HG03520 (cell line): Measurements from ENCODE around the gene LIAS.
A peak's percentile ranks its signal among the peaks of the same experiment; 100 is the strongest.
"Not testable (repeated sequence)": the region's sequence is repeated elsewhere in the genome, so short reads cannot be mapped to it uniquely, and the experiment has no call there.

Source experiments
- ATAC-seq: cut with Tn5 transposase; IDR thresholded peaks from one replicate; pipeline ENCODE4 v1.9.1; 2021; ENCODE audit warnings: mild to moderate bottlenecking, moderate library complexity; ENCODE audit not compliant: unreplicated experiment

The LIAS gene

DNA sequence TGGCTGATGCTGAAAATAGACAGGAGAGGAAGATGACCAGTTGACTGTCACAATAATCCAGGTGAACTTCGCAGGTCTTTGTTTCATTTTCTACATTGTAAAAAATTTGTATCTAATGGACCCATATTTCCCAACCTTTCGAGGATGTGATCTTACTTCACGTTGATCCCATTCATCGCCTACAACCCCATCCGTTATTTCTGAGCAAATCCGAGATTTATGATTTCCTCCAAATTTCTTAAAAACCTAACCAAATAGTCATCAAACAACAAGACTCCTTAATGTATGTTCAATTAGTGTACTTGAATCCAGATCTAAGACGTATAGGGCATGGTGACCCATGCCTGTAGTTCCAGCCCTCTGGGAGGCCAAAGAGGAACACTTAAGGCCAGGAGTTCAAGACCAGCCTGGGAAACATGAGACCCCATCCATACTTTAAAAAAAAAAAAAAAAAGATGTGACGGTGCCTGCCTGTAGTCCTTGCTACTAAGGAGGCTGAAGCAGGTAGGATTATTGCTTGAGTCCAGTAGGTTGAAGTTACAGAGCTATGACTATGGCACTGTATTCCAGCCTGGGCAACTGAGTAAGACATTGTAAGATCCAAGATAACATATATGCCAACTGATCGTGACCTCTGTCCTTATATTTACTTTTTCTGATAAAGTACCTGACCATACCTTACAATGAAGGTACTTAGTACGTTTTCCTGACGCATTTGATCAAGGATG, 5.8 kb upstream of the LIAS start:
- no peak for ATAC-seq

GRCh38 chr4:39453738-39454137, 5.1 kb upstream of the LIAS start:
- ATAC-seq, result no peak

DNA sequence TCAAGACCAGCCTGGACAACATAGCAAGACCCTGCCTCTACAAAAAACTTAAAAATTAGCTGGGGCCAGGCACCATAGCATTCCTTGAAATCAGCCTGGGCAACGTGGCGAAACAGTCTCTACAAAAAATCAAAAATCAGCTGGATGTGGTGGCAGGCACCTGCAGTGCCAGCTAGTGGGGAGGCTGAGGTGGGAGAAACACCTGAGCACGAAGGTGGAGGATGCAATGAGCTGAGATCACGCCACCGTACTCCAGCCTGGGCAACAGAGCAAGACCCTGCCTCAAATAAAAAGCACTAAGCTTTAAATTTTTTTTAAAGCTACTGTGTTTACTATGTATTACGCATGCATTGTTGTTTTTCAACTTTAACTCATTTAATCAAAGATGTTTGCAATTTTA, 3.4 kb upstream of the LIAS start:
- no peak for ATAC-seq

GRCh38 chr4:39456946-39457763, 1.7 kb upstream of the LIAS start:
- no peak for ATAC-seq

DNA sequence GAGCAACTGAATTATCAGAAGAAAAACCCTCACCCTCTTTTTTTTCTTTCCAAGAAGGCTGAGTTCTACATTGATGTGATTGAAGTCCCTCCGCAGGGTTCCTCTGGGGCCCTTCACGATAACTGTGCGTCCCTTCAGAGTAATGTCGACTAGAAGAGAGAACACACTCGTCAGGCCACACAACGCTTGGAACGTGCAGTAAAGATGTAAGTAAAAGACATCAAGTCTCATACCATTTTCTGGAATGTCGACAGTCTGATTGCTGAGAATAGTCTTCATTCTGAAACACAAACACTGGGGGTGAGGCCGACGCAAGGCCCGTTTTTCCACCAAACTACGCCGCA, 723 bp upstream of the LIAS start:
- ATAC-seq, result not testable (repeated sequence)

DNA sequence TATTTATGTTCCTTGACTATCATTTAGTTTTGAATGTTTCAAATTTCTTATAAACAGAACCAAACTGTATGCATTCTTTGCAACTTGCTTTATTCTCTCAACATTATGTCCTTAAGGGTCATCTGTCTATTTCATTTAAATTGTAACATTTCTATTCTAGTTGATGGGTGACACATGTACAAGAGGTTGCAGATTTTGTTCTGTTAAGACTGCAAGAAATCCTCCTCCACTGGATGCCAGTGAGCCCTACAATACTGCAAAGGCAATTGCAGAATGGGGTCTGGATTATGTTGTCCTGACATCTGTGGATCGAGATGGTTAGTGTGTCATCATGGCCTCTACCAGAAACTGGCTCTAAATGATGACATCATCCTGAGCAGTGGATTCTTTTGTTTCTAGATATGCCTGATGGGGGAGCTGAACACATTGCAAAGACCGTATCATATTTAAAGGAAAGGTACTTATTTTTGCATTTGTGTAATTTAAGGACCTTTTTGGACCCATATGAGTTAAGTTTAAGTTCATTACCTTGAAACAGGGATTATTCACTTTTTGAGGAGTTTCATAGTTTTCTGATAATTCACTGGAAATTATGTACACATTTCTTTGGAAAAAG, 6.1 kb downstream of the LIAS start:
- no peak for ATAC-seq

DNA sequence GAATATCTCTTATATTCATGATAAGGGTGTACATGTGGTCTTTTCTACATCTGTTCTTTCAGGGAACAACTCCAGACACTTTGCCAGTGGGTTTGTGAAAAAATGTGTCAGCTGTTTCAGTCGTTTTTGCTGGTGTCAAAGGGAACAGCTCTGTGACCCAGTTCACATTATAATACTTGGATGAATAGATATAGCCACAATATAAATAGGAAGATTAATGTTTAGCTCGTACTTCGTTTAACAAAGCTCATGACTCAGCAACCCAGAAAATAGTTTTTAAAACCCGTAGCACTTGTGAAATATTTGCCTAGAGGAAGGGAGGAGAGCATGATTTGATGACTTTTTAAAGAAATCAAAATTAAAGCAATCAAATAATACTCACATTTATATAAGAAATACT, 7.9 kb downstream of the LIAS start:
- ATAC-seq, result no peak

DNA sequence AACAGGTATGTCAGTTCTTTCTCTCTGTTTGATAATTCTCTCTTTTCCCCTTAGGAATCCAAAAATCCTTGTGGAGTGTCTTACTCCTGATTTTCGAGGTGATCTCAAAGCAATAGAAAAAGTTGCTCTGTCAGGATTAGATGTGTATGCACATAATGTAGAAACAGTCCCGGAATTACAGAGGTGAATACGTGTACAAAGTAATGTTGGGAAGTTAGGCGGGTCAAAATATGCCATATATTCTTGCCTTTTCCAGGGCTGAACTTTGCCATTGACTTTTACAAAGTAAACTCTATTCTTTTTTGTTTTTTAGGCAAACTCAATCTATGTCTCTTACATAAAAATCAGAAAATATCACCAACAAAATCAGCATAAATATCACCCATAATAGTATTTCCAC, 8.6 kb downstream of the LIAS start:
- ATAC-seq, result no peak

- peak; percentile 67 for ATAC-seq
Measured at GRCh38 chr4:39469429-39470077, 10.7 kb downstream of the LIAS start.

DNA sequence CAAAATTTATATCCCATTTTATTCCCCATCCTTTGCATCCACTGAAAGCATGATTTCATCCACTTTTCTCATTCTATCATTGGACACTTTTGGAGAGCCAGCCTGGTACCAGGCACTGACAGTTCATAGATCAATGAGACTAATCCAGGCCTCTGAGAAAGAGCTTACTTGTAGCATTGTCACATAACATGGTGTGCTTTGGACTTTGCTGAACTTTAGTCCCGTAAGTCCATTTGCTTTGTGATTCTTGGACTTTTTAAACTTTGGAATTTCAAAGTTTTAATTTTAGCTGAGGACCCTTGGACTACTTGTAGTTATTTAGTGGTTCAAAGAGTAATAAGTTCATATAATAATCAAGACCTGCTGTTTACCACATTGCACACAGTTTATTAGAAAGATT, 11.5 kb downstream of the LIAS start:
- ATAC-seq, result no peak

- ATAC-seq, result no peak
Measured at GRCh38 chr4:39472396-39472795, 13.5 kb downstream of the LIAS start.

DNA sequence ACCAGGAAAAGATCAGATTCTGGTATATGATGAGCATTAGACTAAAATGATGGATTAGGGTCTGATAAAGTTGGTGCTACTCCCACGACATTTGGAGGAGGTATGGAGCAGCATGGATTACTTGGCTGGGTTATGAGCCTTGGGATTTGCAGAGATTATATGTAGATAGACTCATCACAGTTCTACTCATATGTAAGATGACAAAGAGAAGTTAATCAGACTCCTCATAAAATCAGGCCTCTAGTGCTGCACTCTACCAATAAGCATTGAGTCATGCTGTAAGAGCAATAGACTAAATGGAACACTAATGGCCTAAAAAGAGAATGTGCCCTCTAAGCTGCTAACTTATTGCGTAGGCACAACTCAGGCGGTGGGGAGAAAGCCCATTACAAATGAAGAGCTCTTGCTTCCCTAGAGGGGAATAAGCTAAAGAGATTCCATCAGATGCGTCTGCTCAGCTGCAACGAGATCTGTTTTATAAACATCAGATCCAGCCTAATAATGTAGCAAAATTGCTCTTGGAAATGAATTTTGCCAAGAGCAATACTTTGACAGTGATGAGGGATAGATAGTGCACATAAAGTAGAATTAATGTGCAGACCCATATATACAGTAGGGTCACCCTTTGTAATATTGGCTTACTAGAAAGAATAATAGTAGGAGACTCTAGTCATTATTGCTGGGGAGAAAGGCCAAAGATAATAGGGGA, 17.5 kb downstream of the LIAS start:
- no peak for ATAC-seq

DNA sequence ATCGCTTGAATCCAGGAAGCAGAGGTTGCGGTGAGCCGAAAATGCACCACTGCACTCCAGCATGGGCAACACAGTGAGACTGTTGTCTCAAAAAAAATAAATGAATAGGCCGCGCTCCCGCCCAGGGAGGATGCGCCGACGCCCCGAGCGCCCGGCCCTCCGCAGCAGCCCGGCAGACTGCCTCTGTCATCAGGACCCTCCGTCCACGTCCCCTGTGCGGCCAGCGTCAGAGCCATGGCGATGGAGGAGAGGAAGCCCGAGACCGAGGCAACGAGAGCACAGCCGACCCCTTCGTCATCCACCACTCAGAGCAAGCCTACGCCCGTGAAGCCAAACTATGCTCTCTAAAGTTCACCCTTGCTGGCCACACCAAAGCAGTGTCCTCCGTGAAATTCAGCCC, 21.4 kb downstream of the LIAS start:
- ATAC-seq, result no peak

DNA sequence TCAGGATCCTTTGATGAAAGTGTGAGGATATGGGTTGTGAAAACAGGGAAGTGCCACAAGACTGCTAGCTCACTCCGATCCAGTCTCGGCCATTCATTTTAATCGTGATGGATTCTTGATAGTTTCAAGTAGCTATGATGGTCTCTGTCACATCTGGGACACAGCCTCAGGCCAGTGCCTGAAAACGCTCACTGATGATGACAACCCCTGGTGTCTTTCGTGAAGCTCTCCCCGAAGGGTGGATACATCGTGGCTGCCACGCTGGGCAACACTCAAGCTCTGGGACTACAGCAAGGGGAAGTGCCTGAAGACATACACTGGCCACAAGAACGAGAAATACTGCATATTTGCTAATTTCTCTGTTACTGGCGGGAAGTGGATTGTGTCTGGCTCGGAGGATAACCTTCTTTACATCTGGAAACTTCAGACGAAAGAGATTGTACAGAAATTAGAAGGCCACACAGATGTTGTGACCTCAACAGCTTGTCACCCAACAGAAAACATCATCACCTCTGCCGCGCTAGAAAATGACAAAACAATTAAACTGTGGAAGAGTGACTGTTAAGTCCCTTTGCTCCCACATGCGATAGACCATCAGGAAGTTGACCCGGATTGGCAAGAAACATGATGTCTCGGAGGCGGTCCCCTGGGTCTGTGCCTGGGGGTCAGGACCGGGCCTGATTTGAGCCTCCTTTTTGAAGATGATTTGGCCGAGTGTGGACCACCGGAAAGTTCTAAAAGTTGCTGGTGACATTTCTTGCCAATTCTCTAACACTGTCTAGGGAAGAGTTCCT, 22.2 kb downstream of the LIAS start:
- ATAC-seq, result no peak

DNA sequence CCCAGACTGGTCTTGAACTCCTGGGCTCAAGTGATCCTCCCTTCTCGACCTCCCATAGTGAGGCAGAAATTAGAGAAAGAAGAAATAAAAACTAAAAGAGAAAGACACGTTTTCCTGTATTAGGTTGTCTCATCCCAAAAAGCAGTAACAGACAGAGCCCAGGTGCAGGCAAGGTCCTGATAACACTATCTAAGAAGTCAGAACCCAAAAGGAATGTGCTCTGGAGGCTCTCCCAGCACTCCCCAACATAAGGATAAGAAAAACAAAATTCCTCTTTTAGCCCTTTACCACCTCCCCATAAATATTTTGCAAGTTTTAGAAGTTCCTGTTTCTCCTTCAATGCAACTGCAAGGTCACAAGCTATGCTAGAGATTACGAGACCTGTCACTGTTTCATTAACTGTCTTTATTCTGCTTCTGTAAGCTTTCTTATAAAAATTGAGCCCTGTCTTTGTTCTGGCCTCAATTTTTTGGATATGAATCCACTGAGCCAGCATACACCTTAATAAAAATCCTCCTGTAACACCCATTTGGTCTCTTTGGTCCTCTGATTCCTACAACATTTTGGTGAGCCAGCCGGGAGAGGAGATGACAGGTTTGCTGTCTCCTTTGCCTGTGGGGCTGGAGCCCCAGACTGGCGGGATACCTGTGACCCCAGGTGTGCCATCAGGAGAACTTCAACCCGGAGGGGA, 25.9 kb downstream of the LIAS start:
- no peak for ATAC-seq

DNA sequence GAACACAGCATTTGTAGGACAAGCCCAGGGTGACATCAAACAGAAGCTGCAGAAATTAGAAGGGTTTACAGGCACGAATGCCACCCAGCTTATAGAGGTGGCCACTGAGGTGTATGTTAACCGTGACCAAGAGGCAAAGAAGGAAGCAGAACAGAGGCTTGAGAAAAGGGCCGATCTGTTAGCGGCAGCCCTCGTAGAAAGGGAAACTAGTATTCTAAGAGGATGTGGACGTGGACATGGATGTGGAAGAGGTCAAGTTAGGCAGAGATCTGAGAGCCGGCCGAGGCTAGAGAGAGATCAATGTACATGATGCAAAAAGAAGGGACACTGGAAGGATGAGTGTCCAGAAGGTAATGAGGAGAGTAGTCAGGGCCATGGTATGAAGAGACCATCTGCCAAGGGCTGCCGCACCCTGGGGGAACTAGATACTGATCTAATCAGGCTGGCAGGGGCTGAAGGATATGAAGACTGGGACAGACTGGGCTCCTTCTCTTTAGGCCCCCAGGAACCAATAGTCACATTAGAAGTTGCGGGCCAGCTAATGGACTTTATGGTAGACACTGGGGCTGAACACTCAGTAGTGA, 27.5 kb downstream of the LIAS start:
- no peak for ATAC-seq

GRCh38 chr4:39490322-39490721, 31.5 kb downstream of the LIAS start:
- ATAC-seq, result no peak

GRCh38 chr4:39494354-39494753, 35.5 kb downstream of the LIAS start:
- no peak for ATAC-seq
